Urinary bladder (tissue), 4 donors: Measurements from ENCODE around the gene ARHGAP26. TPM values are rescaled to one million over a fixed set of nuclear protein-coding genes. Genes with fewer than 3 reads are reported as not detected.
A peak's percentile ranks its signal among the peaks of the same experiment; 100 is the strongest.

Experiments
- DNase-seq: peaks from one replicate; pipeline ENCODE4 v3.0.0-alpha.2; 2015; ENCODE audit errors: extremely low spot score
- H3K27ac ChIP-seq: one replicate; pipeline ENCODE4 v1.5.1; 2013; ENCODE audit warnings: low read depth, mild to moderate bottlenecking, moderate library complexity
- H3K36me3 ChIP-seq: one replicate; pipeline ENCODE4 v1.6.1; 2013; ENCODE audit warnings: mild to moderate bottlenecking, moderate library complexity; ENCODE audit not compliant: insufficient read depth
- H3K4me1 ChIP-seq: one replicate; pipeline ENCODE4 v1.6.1; 2013; ENCODE audit warnings: mild to moderate bottlenecking, moderate library complexity; ENCODE audit not compliant: insufficient read depth
- H3K4me3 ChIP-seq: one replicate; pipeline ENCODE4 v1.5.1; 2013; ENCODE audit warnings: low read depth, low read length
- WGBS: extraction: QIAGEN DNeasy Blood & Tissue Kit; methylation state at CpG from one replicate; pipeline ENCODE4 v1.1.7; 2013; 5-methylcytosine and 5-hydroxymethylcytosine counted together
- polyA plus RNA-seq: library from polyadenylated mRNA; stranded (reverse); fragments of 200-250 nt; gene quantifications from one replicate; pipeline ENCODE4 v1.2.3, GENCODE V29; 2013
- total RNA-seq: library from RNA; depleted of rRNA; stranded (reverse); fragments of >200 nt; gene quantifications from one replicate; pipeline ENCODE4 v1.2.3, GENCODE V29; 2014
- donor health status: healthy with polysubstance abuse.
- donor health status: healthy.

ARHGAP26 gene
- total and polyA plus RNA-seq, 2 donors, result 5.7 to 54.2 TPM

GRCh38 chr5:142803428-142804125, 33.4 kb downstream of the ARHGAP26 start:
- WGBS, result 57% methylated on average over 11 of the region's 11 CpGs
- DNase-seq, result no peak
- peaks cover 3% of the 10 kb centered on the region for H3K4me1 ChIP-seq
- H3K36me3 ChIP-seq, result no peaks in the 10 kb centered on the region
- H3K27ac ChIP-seq, result no peak overlapping the region
- H3K4me3 ChIP-seq, result no peak overlapping the region

GRCh38 chr5:142805339-142805738, 35.2 kb downstream of the ARHGAP26 start:
- DNase-seq, result no peak
- Histone ChIP-seq H3K36me3 (no peaks in the 10 kb centered on the region), H3K27ac (no peak overlapping the region), H3K4me1 (peaks cover 3% of the 10 kb centered on the region), H3K4me3 (no peak overlapping the region)
- WGBS, result 98% methylated on average over 3 of the region's 3 CpGs

DNA sequence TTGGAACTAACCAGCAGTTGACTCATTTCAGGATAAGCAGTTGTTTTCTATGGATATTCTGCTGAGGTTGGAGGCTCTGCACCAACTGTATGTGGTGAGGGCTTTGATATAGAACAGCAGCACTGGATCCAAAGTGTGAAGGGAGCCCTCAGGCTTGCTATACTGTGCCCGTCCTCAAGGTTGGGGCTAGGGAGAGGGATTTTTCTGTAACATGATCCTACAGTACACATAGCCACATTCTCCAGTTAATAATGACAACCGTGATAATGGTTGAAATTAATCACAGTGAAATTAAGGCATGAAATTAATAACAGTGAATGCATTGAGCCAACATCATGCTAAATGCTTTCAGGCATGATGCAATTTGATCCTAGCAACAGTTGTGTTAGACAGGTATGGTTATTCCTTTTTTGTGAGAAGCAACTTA, 36.7 kb downstream of the ARHGAP26 start:
- Histone ChIP-seq H3K4me3 (no peak overlapping the region), H3K4me1 (peaks cover 3% of the 10 kb centered on the region), H3K36me3 (no peaks in the 10 kb centered on the region), H3K27ac (no peak overlapping the region)
- WGBS, result 79% methylated on average over 2 of the region's 2 CpGs
- no peak for DNase-seq

- H3K36me3 ChIP-seq, result no peaks in the 10 kb centered on the region
- peaks cover 3% of the 10 kb centered on the region for H3K4me1 ChIP-seq
- no peak overlapping the region for H3K27ac ChIP-seq
- DNase-seq, result no peak
- 79% methylated on average over 6 of the region's 6 CpGs for WGBS
- no peak overlapping the region for H3K4me3 ChIP-seq
These were observed 37.3 kb downstream of the ARHGAP26 start for GRCh38 chr5:142807372-142807911.

DNA sequence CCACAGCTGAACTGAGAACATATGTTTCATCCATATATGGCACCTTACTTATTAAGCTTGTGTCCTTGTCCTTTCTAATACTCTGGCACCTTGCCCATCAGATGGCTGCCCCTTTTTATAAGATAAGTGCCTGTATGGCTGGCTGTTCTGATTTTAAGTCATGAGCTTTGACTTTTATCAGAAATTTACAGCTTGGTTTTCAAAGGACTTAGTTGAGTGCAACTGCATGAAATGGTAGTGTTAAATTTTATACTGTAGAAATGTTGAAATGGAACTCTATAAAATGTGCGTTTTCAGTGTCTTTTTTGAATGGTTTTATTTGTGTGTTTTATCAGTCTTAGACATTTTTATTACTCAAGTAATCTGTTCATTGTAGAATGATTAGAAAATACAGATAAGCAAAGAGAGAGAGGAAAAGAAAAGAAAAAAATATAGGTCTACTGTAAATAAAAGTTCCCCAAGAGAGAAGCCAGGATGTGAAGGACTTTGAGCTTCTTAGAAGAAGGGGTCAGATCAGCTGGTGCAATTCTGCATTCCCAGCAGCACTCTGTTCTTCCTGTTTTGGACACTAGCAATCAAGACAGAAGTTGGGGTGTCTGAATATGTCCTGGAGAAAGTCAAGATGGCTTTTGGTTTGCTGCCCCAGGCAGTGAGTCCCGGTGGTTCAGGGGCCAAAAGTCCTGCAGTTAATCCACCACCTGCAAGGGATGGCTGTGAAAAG, 38.9 kb downstream of the ARHGAP26 start:
- Histone ChIP-seq H3K4me3 (no peak overlapping the region), H3K36me3 (no peaks in the 10 kb centered on the region), H3K4me1 (peaks cover 3% of the 10 kb centered on the region), H3K27ac (no peak overlapping the region)
- 23% methylated on average over 2 of the region's 2 CpGs for WGBS
- DNase-seq, result no peak

- peaks cover 3% of the 10 kb centered on the region for H3K4me1 ChIP-seq
These were observed 39.9 kb downstream of the ARHGAP26 start for GRCh38 chr5:142810081-142810480.

GRCh38 chr5:142810743-142811290, 40.6 kb downstream of the ARHGAP26 start:
- no peak overlapping the region for H3K27ac ChIP-seq
- no peak overlapping the region for H3K4me3 ChIP-seq
- DNase-seq, result no peak
- H3K4me1 ChIP-seq, result peaks cover 3% of the 10 kb centered on the region
- no peaks in the 10 kb centered on the region for H3K36me3 ChIP-seq
- 91% methylated on average over 6 of the region's 6 CpGs for WGBS

More at GRCh38 chr5:142810081-142810480, 39.9 kb downstream of the ARHGAP26 start:
- peak; percentile 39 for DNase-seq
- Histone ChIP-seq H3K27ac (no peak overlapping the region), H3K4me3 (no peak overlapping the region), H3K36me3 (no peaks in the 10 kb centered on the region)
- WGBS, result 24% methylated on average over 1 of the region's 1 CpG

GRCh38 chr5:142811866-142812557, 41.8 kb downstream of the ARHGAP26 start:
- 87% methylated on average over 10 of the region's 10 CpGs for WGBS
- no peak overlapping the region for H3K27ac ChIP-seq
- peaks cover 3% of the 10 kb centered on the region for H3K4me1 ChIP-seq
- H3K36me3 ChIP-seq, result no peaks in the 10 kb centered on the region
- H3K4me3 ChIP-seq, result no peak overlapping the region
- DNase-seq, result no peak

- H3K4me1 ChIP-seq, result peaks cover 5% of the 10 kb centered on the region
- no peaks in the 10 kb centered on the region for H3K36me3 ChIP-seq
- H3K4me3 ChIP-seq, result no peak overlapping the region
- no peak for DNase-seq
- no peak overlapping the region for H3K27ac ChIP-seq
- 97% methylated on average over 3 of the region's 3 CpGs for WGBS
These were observed 43.0 kb downstream of the ARHGAP26 start for GRCh38 chr5:142813220-142813619.

- Histone ChIP-seq H3K27ac (no peak overlapping the region), H3K36me3 (no peaks in the 10 kb centered on the region), H3K4me3 (no peak overlapping the region), H3K4me1 (peaks cover 2% of the 10 kb centered on the region)
- 77% methylated on average over 3 of the region's 3 CpGs for WGBS
- DNase-seq, result no peak
These were observed 43.9 kb downstream of the ARHGAP26 start for GRCh38 chr5:142814122-142814521.

DNA sequence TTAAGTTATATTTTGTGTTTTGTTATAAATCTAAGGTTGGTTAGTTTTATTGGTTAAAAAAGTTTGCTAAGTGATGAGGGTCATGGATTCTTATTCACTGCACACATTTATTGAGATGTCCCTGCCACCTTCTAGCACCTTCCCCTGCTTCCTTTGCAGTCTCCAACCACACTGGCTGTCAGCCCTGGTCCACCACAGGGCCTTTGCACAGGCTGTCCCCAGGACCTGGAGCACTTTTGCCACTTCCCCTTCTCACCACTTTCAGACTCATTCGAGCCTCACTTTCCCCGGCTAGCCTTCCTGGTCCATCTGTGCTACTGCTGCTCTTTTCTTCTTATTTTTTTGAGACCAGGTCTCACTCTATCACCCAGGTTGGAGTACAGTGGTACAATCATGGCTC, 45.3 kb downstream of the ARHGAP26 start:
- Histone ChIP-seq H3K4me1 (peaks cover 2% of the 10 kb centered on the region), H3K27ac (no peak overlapping the region), H3K36me3 (no peaks in the 10 kb centered on the region), H3K4me3 (no peak overlapping the region)
- WGBS, result 96% methylated on average over 2 of the region's 2 CpGs
- DNase-seq, result no peak

DNA sequence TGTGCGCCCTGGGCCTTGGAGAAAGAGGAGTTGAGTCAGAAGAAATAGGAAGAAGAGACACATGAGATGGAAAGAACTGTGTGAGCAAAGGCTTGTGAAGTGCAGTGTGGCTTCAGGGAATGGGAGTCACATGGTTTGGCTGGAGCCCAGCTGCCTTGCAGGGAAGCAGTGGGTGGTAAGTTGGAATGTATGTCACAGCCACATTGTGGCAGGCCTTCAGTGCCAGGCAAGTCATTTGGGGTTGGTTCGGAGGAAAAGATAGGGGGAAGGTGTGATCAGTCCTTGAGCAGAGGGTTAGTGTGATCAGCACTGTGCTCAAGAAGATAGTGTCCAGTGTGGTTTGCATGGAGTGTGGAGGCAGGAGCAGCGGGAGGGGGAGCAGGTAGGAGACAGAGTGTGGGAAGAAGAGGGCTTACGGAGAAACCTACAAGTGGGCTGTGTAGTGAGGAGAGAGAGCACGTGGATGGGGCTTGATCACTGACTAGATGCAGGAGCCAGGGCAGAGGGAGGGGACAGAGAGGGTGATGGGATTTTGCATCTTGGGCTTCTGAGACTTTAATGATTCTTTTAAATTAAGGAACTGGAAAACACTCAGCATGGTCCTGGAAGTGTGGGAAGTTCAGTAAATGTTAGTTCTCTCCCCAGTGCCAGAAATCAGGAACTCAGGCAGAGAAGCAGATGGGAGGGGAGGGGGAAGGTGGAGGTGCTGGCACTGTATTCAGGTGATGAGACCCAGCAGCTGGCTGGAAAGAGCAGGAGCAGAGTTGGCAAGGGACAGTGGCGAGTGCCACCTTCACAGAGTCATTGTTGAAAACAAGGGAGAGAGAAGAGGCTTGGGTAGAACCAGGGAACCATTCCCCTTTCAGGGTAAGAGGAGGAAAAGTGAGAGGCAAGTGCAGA, 46.6 kb downstream of the ARHGAP26 start:
- H3K4me3 ChIP-seq, result no peak overlapping the region
- H3K4me1 ChIP-seq, result peaks cover 2% of the 10 kb centered on the region
- no peak for DNase-seq
- H3K36me3 ChIP-seq, result no peaks in the 10 kb centered on the region
- 86% methylated on average over 6 of the region's 6 CpGs for WGBS
- H3K27ac ChIP-seq, result no peak overlapping the region
